ENCODE results near the gene MMP20.

Gene MMP20

GRCh38 chr11:102622258-102622657, 2.9 kb downstream of the MMP20 start:
- DNase-seq (ENCODE audit: low spot score) = no peak

- DNase-seq (ENCODE audit: low spot score) = no peak
Observed at GRCh38 chr11:102620818-102621561, 4.1 kb downstream of the MMP20 start.

- DNase-seq (ENCODE audit: low spot score) = no peak
Observed at GRCh38 chr11:102620179-102620578, 5.0 kb downstream of the MMP20 start.

- DNase-seq (ENCODE audit: low spot score) = no peak
Observed at GRCh38 chr11:102617466-102618008, 7.6 kb downstream of the MMP20 start.

GRCh38 chr11:102615894-102616432, 9.2 kb downstream of the MMP20 start:
- no peak for DNase-seq (ENCODE audit: low spot score)

GRCh38 chr11:102615077-102615893, 9.8 kb downstream of the MMP20 start:
- DNase-seq (ENCODE audit: low spot score) = no peak

GRCh38 chr11:102614485-102614884, 10.6 kb downstream of the MMP20 start:
- no peak for DNase-seq (ENCODE audit: low spot score)

- DNase-seq (ENCODE audit: low spot score) = no peak
Observed at GRCh38 chr11:102614031-102614430, 11.1 kb downstream of the MMP20 start.

GRCh38 chr11:102613450-102613849, 11.7 kb downstream of the MMP20 start:
- no peak for DNase-seq (ENCODE audit: low spot score)

- no peak for DNase-seq (ENCODE audit: low spot score)
Observed at GRCh38 chr11:102611291-102611690, 13.8 kb downstream of the MMP20 start.

GRCh38 chr11:102610200-102610599, 14.9 kb downstream of the MMP20 start:
- DNase-seq (ENCODE audit: low spot score) = no peak

GRCh38 chr11:102608699-102609098, 16.4 kb downstream of the MMP20 start:
- DNase-seq (ENCODE audit: low spot score) = no peak

- DNase-seq (ENCODE audit: low spot score) = no peak
Observed at GRCh38 chr11:102604875-102605274, 20.3 kb downstream of the MMP20 start.

- no peak for DNase-seq (ENCODE audit: low spot score)
Observed at GRCh38 chr11:102604011-102604410, 21.1 kb downstream of the MMP20 start.

- no peak for DNase-seq (ENCODE audit: low spot score)
Observed at GRCh38 chr11:102603576-102603975, 21.6 kb downstream of the MMP20 start.

- DNase-seq (ENCODE audit: low spot score) = no peak
Observed at GRCh38 chr11:102603091-102603490, 22.0 kb downstream of the MMP20 start.

- DNase-seq (ENCODE audit: low spot score) = no peak
Observed at GRCh38 chr11:102600666-102601065, 24.5 kb downstream of the MMP20 start.

- DNase-seq (ENCODE audit: low spot score) = no peak
Observed at GRCh38 chr11:102599642-102600261, 25.4 kb downstream of the MMP20 start.

GRCh38 chr11:102598272-102598671, 26.9 kb downstream of the MMP20 start:
- DNase-seq (ENCODE audit: low spot score) = no peak

- no peak for DNase-seq (ENCODE audit: low spot score)
Observed at GRCh38 chr11:102596578-102596977, 28.6 kb downstream of the MMP20 start.

- DNase-seq (ENCODE audit: low spot score) = no peak
Observed at GRCh38 chr11:102592634-102593581, 32.2 kb downstream of the MMP20 start.

Measured in hematopoietic multipotent progenitor cell treated with erythropoietin and hydrocortisone succinate and interleukin-3 and kit ligand, for 15 days (in vitro differentiated cells).